Measurements from ENCODE around the gene MANSC1. TPM values are rescaled to one million over a fixed set of nuclear protein-coding genes. Genes with fewer than 3 reads are reported as not detected.

The MANSC1 gene
- total RNA-seq, 1 donor from 2014 or later: 9.2 TPM

Other genes starting within 250 kb of the MANSC1 start
- 36.8 and 46.3 TPM in 2 replicates for gene LRP6, start 83.2 kb downstream of the MANSC1 start, total RNA-seq
- gene BORCS5, start 6.8 kb upstream of the MANSC1 start, total RNA-seq: 6.1 and 9.3 TPM in 2 replicates
- 9.6 and 13.1 TPM in 2 replicates for gene DUSP16, start 212.6 kb upstream of the MANSC1 start, total RNA-seq

Data from pulmonary artery endothelial cell (primary cell).